ENCODE measurements around the gene IRX3.

Gene IRX3

DNA sequence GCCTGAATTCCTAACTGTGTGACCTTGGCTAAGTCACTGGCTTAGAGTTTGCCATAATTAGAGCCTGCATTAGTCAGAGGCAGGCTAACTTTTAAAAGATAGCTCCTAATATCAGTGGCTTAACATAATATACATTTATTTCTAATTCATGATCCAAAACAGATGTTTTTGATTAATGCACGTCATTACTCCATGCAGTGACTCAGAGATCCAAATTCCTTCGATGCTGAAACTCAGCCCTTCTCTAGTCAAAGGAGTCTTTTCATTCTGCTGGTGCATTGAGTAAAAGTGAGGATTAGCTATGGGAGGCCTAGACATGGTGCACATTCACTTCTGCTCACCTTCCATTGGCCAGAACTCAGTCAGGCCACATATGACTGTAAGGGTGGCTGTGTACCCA, 49.8 kb downstream of the IRX3 start:
- Histone ChIP-seq H2BK15ac (ENCODE audit: low read depth, poor library complexity, severe bottlenecking) (no peak overlapping the region), H3K4me2 (ENCODE audit: low read length, poor library complexity, severe bottlenecking) (no peak overlapping the region), H2BK5ac (ENCODE audit: low read depth, low read length, poor library complexity, severe bottlenecking) (no peak overlapping the region), H4K91ac (ENCODE audit: low read length) (no peak overlapping the region), H3K27me3 (ENCODE audit: control insufficient read depth in 1 of 2, insufficient read depth in 1 of 2, low read length in 2 of 2) (peaks cover 16 to 37% of the 10 kb centered on the region in 2 experiments), H2BK12ac (ENCODE audit: low read length in 2 of 2) (no peak overlapping the region), H3K14ac (ENCODE audit: low read length in 2 of 2) (no peak overlapping the region), H2AFZ (ENCODE audit: low read depth, low read length) (no peak overlapping the region), H4K8ac (ENCODE audit: low read length) (no peak overlapping the region), H3K27ac (ENCODE audit: low read length, poor library complexity, severe bottlenecking) (no peak overlapping the region), H3K4me3 (ENCODE audit: insufficient read depth in 1 of 2, low read depth in 1 of 2, low read length in 2 of 2) (no peak overlapping the region), H3K23ac (ENCODE audit: low read length in 2 of 2) (no peak overlapping the region), H3K9ac (ENCODE audit: low read length) (no peak overlapping the region), H3K9me3 (ENCODE audit: control insufficient read depth, low read length) (no peaks in the 10 kb centered on the region), H3K4ac (ENCODE audit: low read depth in 1 of 2, low read length in 2 of 2) (no peak overlapping the region), H2BK120ac (ENCODE audit: low read depth, low read length) (no peak overlapping the region), H2AK5ac (ENCODE audit: low read length, severe bottlenecking) (no peak overlapping the region), H3K18ac (ENCODE audit: low read depth in 1 of 2, low read length in 2 of 2) (no peak overlapping the region), H3K79me1 (replicated peaks; ENCODE audit: low read length, poor library complexity, severe bottlenecking) (no peaks in the 10 kb centered on the region), H3K4me1 (ENCODE audit: control insufficient read depth, insufficient read depth, low read depth, low read length) (no peaks in the 10 kb centered on the region), H3K36me3 (ENCODE audit: control insufficient read depth in 1 of 2, insufficient read depth in 2 of 2, low read depth in 1 of 2, low read length in 2 of 2) (no peaks in the 10 kb centered on the region)
- DNase-seq = no peak
- 83% methylated on average over 2 of the region's 2 CpGs for WGBS

- no peak overlapping the region for H3K18ac ChIP-seq (ENCODE audit: low read depth in 1 of 2, low read length in 2 of 2)
- no peaks in the 10 kb centered on the region for H3K36me3 ChIP-seq (ENCODE audit: control insufficient read depth in 1 of 2, insufficient read depth in 2 of 2, low read depth in 1 of 2, low read length in 2 of 2)
- WGBS = 75% methylated on average over 3 of the region's 4 CpGs
These were observed 53.0 kb downstream of the IRX3 start for GRCh38 chr16:54233615-54234014.

More at GRCh38 chr16:54233615-54234014, 53.0 kb downstream of the IRX3 start:
- Histone ChIP-seq H3K4ac (ENCODE audit: low read depth in 1 of 2, low read length in 2 of 2) (no peak overlapping the region), H3K4me2 (ENCODE audit: low read length, poor library complexity, severe bottlenecking) (no peak overlapping the region), H3K79me1 (replicated peaks; ENCODE audit: low read length, poor library complexity, severe bottlenecking) (no peaks in the 10 kb centered on the region), H3K9me3 (ENCODE audit: control insufficient read depth, low read length) (peaks cover under 1% of the 10 kb centered on the region), H3K9ac (ENCODE audit: low read length) (no peak overlapping the region), H2AK5ac (ENCODE audit: low read length, severe bottlenecking) (no peak overlapping the region), H3K14ac (ENCODE audit: low read length in 2 of 2) (no peak overlapping the region), H2BK12ac (ENCODE audit: low read length in 2 of 2) (no peak overlapping the region), H3K27ac (ENCODE audit: low read length, poor library complexity, severe bottlenecking) (no peak overlapping the region), H3K27me3 (ENCODE audit: control insufficient read depth in 1 of 2, insufficient read depth in 1 of 2, low read length in 2 of 2) (peaks cover 25 to 37% of the 10 kb centered on the region in 2 experiments), H2BK5ac (ENCODE audit: low read depth, low read length, poor library complexity, severe bottlenecking) (no peak overlapping the region), H4K8ac (ENCODE audit: low read length) (no peak overlapping the region), H2AFZ (ENCODE audit: low read depth, low read length) (no peak overlapping the region), H4K91ac (ENCODE audit: low read length) (no peak overlapping the region), H3K4me1 (ENCODE audit: control insufficient read depth, insufficient read depth, low read depth, low read length) (no peaks in the 10 kb centered on the region), H3K4me3 (ENCODE audit: insufficient read depth in 1 of 2, low read depth in 1 of 2, low read length in 2 of 2) (no peak overlapping the region), H2BK120ac (ENCODE audit: low read depth, low read length) (no peak overlapping the region), H2BK15ac (ENCODE audit: low read depth, poor library complexity, severe bottlenecking) (no peak overlapping the region), H3K23ac (ENCODE audit: low read length in 2 of 2) (no peak overlapping the region)
- DNase-seq = no peak
